Activated naive CD4-positive, alpha-beta T cell treated with anti-CD3 and anti-CD28 coated beads for 36 hours (primary cell): ENCODE results near the gene LTBR. TPM values are rescaled to one million over a fixed set of nuclear protein-coding genes. Genes with fewer than 3 reads are reported as not detected.

Source experiments
- CTCF ChIA-PET: fragments of 350-600 bp; sonication (Branson Sonifier 250); formaldehyde crosslinking; loops from one replicate; lab custom pipeline; 2021; ENCODE audit warnings: antibody characterized with exemption; lab: Charles Lee
- DNase-seq: peaks from one replicate; pipeline ENCODE4 v3.0.0-alpha.2; 2020
- H3K27ac Mint-ChIP-seq: one replicate; pipeline ENCODE4 v1.8.0; 2021; ENCODE audit warnings: mild to moderate bottlenecking, mixed read lengths
- H3K27me3 Mint-ChIP-seq: one replicate; pipeline ENCODE4 v1.8.0; 2021; ENCODE audit warnings: low read depth, mixed read lengths
- H3K36me3 Mint-ChIP-seq: one replicate; pipeline ENCODE4 v1.8.0; 2021; ENCODE audit warnings: low read depth, mixed read lengths
- H3K4me1 Mint-ChIP-seq: one replicate; pipeline ENCODE4 v1.8.0; 2021; ENCODE audit warnings: low read depth, mixed read lengths
- H3K4me3 Mint-ChIP-seq: one replicate; pipeline ENCODE4 v1.8.0; 2021; ENCODE audit warnings: mild to moderate bottlenecking, moderate library complexity, mixed read lengths
- H3K9me3 Mint-ChIP-seq: one replicate; pipeline ENCODE4 v1.8.0; 2021; ENCODE audit warnings: mixed read lengths
- intact Hi-C: fragments of 100-400 bp; cut with micrococcal nuclease; formaldehyde crosslinking; loops from one replicate; pipeline ENCODE4 v1.15.1; 2023
- total RNA-seq, 2 experiments: library from RNA; stranded (reverse); gene quantifications; one replicate each; pipeline ENCODE4 v1.2.3, GENCODE V29; 2021

Gene LTBR
- total RNA-seq, 2 experiments from 2014 or later: 2.1 to 3.1 TPM

DNA sequence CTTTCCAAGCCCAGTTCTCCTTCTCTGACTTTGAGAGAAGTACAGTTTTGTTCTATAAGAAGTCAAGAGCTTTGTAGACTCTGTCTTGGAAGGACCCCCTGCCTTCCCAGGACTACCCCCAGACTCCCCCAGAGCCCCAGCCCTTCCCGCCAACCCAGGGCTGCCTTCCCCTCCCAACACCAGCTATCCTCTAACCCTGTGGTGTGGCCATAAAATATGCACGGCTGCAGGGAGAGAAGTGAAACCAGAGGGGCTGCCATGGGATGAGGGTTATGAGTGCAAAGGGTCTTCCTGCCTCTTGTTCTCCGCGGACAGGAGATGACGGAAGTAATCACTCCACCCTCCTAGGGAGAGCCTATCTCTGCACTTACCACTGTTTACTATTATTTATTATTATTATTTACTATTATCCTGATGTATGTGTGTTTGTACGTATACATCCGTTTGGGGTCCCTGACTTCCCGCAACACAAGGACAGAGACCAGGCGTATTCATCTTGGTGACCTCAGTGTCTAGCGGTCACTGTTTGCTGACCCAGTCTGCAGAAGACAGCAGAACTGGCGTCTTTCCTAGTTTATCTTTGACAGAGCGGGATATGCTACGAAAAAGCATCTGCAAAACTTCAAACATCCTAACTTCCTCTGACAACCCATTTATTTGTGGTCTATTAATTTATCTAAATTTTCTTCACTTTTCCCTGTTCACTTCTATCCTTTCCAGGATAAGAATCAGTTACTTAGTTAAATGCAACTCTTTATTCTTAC, 5.1 kb upstream of the LTBR start:
- Mint-ChIP-seq H3K4me1 (peaks cover 21% of the 10 kb centered on the region), H3K27ac (no peak overlapping the region), H3K4me3 (no peak overlapping the region), H3K36me3 (no peaks in the 10 kb centered on the region), H3K27me3 (peaks cover 6% of the 10 kb centered on the region), H3K9me3 (no peaks in the 10 kb centered on the region)
- DNase-seq: no peak
- CTCF ChIA-PET: interaction anchor here (2.5 kb wide), 1 partner anchor 44 kb away, joined by 7 read pairs; no protein-coding TSS in a partner anchor
- intact Hi-C loops: no loop called here

DNA sequence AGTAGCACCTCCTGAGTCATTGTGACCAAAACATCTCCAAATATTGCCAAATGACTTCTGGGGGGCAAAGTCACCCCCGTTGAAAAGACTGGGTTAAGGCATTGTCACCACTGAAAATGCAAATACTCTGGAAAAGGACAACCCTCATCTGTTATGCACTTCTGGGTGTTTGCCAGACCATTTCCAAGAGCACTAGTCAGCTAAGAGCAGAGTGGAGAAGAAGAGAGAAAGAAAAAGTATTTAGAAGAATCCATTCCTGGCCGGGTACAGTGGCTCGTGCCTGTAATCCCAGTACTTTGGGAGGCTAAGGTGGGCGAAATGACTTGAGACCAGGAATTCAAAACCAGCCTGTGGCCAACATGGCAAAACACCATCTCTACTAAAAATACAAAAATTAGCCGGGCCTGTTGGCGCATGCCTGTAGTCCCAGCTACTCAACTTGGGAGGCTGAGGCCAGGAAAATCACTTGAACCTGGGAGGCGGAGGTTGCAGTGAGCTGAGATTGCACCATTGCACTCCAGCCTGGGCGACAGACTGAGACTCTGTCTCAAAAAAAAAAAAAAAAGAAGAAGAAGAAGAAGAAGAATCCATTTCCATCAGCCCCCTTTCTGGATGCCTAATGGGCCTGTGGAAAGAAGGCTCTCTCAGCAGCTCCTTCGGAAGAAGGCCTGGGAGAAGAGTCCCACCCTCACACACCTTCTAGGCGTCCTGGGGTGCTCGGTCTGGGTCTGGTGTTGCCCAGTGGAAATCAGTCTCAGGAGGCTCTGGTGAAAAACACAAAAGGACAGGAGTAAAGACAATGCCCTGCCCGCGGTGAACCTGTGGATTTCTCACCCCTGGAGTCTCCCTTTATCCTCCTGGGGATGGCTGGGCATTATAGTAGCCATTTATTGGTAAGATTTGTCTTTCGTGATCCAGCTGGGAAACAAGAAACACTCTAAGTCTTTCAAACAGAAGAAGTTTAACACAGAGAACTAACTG, 3.5 kb upstream of the LTBR start:
- Mint-ChIP-seq H3K27me3 (peaks cover 6% of the 10 kb centered on the region), H3K9me3 (no peaks in the 10 kb centered on the region), H3K4me1 (peaks cover 23% of the 10 kb centered on the region), H3K27ac (no peak overlapping the region), H3K4me3 (no peak overlapping the region), H3K36me3 (no peaks in the 10 kb centered on the region)
- CTCF ChIA-PET: interaction anchor here (0.6 kb wide), 3 partner anchors 11 to 800 kb away, joined by 3 to 4 read pairs (median 3); no protein-coding TSS in a partner anchor
- DNase-seq: no peak
- intact Hi-C loops: no loop called here

DNA sequence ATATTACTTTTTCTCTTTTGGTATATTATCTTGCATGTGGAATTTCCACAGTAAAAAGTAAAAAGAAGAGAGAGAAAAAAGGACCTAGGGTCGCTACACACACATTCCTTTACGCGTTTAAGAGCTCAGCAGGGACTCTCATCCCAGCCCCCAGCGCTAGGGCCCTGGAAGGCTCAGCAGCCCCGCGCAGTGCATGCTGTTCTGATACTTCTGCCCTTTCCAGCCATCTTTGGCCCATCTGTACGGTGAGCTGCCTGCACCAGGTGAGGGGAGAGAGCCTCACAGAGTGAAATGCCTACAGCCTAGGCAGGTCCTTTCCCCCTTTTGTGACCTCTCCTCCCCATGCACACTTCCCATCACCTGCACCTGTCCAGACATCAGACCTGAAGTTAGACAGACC, 1.6 kb upstream of the LTBR start:
- H3K4me1 Mint-ChIP-seq: peaks cover 8% of the 10 kb centered on the region
- H3K27me3 Mint-ChIP-seq: peaks cover 6% of the 10 kb centered on the region
- no peak overlapping the region for H3K4me3 Mint-ChIP-seq
- H3K9me3 Mint-ChIP-seq: no peaks in the 10 kb centered on the region
- intact Hi-C loops: no loop called here
- CTCF ChIA-PET: interaction anchor here (1.6 kb wide), 1 partner anchor 83 kb away, joined by 3 read pairs; no protein-coding TSS in a partner anchor
- no peak overlapping the region for H3K27ac Mint-ChIP-seq
- no peak for DNase-seq
- H3K36me3 Mint-ChIP-seq: no peaks in the 10 kb centered on the region

DNA sequence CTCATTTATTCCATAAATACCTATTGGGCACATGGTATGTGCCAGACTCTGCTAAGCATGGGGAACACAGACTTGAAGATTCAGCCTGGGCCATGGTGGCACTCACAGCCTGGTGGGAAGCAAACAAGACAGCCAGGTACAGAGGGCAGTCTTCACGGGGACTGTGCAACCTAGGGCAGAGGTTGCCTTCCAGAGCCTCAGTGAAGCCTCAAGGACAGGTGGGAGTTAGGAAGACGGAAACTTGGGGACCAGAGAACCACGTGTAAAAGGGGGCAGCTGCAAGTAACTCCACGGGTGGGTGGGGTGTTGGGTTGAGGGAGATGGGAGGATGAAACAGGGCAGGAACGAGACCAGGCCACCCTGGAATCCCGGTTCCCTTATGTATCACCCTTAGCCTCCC, 980 bp upstream of the LTBR start:
- CTCF ChIA-PET: interaction anchor here (1.6 kb wide), 1 partner anchor 83 kb away, joined by 3 read pairs; no protein-coding TSS in a partner anchor
- intact Hi-C loops: no loop called here
- Mint-ChIP-seq H3K9me3 (no peaks in the 10 kb centered on the region), H3K36me3 (no peaks in the 10 kb centered on the region), H3K4me1 (peaks cover 4% of the 10 kb centered on the region), H3K4me3 (peak overlapping the region; percentile 26), H3K27ac (no peak overlapping the region), H3K27me3 (peaks cover 6% of the 10 kb centered on the region)
- no peak for DNase-seq

DNA sequence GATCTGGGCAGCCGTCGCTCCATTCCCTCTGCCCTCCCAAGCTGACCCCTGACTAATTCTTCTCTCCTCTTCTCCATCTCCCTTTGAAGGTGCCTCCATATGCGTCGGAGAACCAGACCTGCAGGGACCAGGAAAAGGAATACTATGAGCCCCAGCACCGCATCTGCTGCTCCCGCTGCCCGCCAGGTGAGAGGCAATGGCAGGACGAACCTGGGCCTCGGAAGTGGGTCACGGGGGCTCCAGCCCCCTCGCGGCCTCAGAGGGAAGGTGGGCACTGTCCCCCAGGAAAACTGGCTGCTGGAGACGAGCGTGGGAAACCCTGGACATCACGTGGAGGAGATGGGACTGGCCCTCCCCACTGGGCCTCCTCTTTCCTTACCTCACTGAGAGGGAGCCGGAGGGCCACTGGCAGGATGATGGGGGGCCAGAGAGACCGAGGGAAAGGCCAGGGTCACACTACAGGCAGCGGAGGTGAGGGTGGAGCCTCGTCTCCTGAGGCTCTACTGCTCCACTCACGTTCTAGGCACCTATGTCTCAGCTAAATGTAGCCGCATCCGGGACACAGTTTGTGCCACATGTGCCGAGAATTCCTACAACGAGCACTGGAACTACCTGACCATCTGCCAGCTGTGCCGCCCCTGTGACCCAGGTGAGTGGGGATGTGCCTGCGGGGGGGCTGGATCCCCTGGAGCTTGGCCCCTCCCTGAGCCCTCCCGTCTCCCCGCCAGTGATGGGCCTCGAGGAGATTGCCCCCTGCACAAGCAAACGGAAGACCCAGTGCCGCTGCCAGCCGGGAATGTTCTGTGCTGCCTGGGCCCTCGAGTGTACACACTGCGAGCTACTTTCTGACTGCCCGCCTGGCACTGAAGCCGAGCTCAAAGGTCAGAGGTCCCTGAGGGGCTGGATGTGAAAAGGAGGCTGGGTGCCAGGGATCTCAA, 806 bp downstream of the LTBR start:
- Mint-ChIP-seq H3K36me3 (no peaks in the 10 kb centered on the region), H3K9me3 (no peaks in the 10 kb centered on the region), H3K4me3 (peak overlapping the region; percentile 24), H3K4me1 (peaks cover 4% of the 10 kb centered on the region), H3K27me3 (peaks cover 6% of the 10 kb centered on the region), H3K27ac (no peak overlapping the region)
- no peak for DNase-seq
- CTCF ChIA-PET: no interaction called here
- intact Hi-C loops: no loop called here

DNA sequence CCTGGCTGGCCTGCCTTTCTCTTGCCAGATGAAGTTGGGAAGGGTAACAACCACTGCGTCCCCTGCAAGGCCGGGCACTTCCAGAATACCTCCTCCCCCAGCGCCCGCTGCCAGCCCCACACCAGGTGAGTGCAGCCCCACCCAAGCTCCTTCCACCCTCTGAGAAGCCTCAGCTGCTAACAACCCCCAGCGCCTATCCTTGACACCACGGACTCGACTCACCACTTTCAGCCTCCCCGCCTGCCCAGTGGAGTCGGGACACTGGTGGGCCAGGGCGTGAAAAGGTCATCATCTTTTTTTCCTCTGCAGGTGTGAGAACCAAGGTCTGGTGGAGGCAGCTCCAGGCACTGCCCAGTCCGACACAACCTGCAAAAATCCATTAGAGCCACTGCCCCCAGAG, 2.1 kb downstream of the LTBR start:
- H3K4me3 Mint-ChIP-seq: no peak overlapping the region
- H3K36me3 Mint-ChIP-seq: no peaks in the 10 kb centered on the region
- no peak overlapping the region for H3K27ac Mint-ChIP-seq
- DNase-seq: no peak
- peaks cover 4% of the 10 kb centered on the region for H3K4me1 Mint-ChIP-seq
- CTCF ChIA-PET: no interaction called here
- H3K27me3 Mint-ChIP-seq: peaks cover 6% of the 10 kb centered on the region
- H3K9me3 Mint-ChIP-seq: no peaks in the 10 kb centered on the region
- intact Hi-C loops: no loop called here

DNA sequence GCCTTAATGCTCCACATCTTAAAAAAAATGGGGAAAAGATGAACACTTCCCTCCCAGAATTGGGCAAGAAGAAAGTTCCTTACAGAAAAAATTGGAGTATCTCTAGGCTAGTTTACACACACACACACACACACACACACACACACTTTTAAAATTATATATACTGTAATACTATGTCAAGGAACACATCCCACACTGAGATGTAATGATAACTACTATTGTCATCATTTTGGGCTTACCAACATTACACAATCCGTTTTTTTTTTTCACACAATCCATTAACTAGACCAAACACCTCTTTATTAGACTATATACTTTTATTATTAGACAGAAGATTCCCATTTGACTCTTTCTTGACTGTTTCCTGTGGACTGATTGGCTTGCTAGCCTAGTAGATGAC, 2.5 kb downstream of the LTBR start:
- H3K27ac Mint-ChIP-seq: no peak overlapping the region
- no peak for DNase-seq
- H3K27me3 Mint-ChIP-seq: peaks cover 6% of the 10 kb centered on the region
- no peaks in the 10 kb centered on the region for H3K36me3 Mint-ChIP-seq
- H3K9me3 Mint-ChIP-seq: no peaks in the 10 kb centered on the region
- H3K4me3 Mint-ChIP-seq: no peak overlapping the region
- H3K4me1 Mint-ChIP-seq: peaks cover 4% of the 10 kb centered on the region
- CTCF ChIA-PET: no interaction called here
- intact Hi-C loops: no loop called here

DNA sequence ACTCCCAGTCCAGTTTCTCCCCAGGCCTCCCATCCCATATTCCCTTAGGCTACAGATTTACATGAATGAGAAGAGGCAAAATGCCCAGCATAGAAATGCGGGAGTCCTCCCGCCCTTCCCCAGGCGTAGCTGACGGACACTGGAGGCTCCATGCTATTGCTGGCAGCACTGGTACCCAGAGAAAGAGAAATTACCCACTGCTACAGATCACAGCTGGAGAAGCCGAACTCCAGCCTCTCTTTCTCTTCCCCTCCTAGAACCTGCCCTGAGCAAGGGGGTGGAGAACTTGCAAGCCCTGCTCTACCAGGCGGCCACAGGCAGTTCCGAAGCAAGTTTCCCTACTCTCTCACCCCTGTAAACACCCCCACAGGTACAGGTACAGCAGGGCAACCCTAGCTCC, 3.6 kb downstream of the LTBR start:
- H3K4me3 Mint-ChIP-seq: no peak overlapping the region
- H3K27me3 Mint-ChIP-seq: peaks cover 5% of the 10 kb centered on the region
- CTCF ChIA-PET: no interaction called here
- intact Hi-C loops: no loop called here
- no peaks in the 10 kb centered on the region for H3K9me3 Mint-ChIP-seq
- no peak for DNase-seq
- no peaks in the 10 kb centered on the region for H3K36me3 Mint-ChIP-seq
- peaks cover 4% of the 10 kb centered on the region for H3K4me1 Mint-ChIP-seq
- H3K27ac Mint-ChIP-seq: no peak overlapping the region

DNA sequence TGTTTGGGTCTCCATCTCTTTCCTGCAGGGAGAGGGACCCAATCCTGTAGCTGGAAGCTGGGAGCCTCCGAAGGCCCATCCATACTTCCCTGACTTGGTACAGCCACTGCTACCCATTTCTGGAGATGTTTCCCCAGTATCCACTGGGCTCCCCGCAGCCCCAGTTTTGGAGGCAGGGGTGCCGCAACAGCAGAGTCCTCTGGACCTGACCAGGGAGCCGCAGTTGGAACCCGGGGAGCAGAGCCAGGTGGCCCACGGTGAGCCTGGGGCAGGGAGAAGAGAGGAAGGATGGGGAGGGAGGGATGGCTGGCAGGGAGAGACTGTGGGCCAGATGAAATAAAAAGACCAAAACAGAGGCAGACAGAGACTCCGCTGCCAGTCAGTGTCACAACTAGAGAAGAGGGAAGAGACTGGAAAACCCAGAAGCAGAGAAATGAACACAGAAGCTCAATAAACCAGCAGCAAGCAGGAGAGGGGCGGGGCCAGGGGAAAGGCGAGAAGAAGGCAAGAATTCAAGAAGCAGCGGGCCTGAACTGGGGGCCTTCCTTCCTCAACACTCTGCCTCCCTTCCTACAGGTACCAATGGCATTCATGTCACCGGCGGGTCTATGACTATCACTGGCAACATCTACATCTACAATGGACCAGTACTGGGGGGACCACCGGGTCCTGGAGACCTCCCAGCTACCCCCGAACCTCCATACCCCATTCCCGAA, 6.3 kb downstream of the LTBR start:
- CTCF ChIA-PET: no interaction called here
- H3K36me3 Mint-ChIP-seq: no peaks in the 10 kb centered on the region
- DNase-seq: no peak
- intact Hi-C loops: no loop called here
- H3K4me3 Mint-ChIP-seq: no peak overlapping the region
- no peak overlapping the region for H3K27ac Mint-ChIP-seq
- H3K9me3 Mint-ChIP-seq: no peaks in the 10 kb centered on the region
- H3K4me1 Mint-ChIP-seq: no peaks in the 10 kb centered on the region
- H3K27me3 Mint-ChIP-seq: no peaks in the 10 kb centered on the region

DNA sequence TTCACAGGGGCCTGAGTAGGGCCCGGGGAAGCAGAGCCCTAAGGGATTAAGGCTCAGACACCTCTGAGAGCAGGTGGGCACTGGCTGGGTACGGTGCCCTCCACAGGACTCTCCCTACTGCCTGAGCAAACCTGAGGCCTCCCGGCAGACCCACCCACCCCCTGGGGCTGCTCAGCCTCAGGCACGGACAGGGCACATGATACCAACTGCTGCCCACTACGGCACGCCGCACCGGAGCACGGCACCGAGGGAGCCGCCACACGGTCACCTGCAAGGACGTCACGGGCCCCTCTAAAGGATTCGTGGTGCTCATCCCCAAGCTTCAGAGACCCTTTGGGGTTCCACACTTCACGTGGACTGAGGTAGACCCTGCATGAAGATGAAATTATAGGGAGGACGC, 7.1 kb downstream of the LTBR start:
- H3K4me1 Mint-ChIP-seq: no peaks in the 10 kb centered on the region
- intact Hi-C loops: no loop called here
- no peak for DNase-seq
- no peak overlapping the region for H3K4me3 Mint-ChIP-seq
- CTCF ChIA-PET: no interaction called here
- no peak overlapping the region for H3K27ac Mint-ChIP-seq
- H3K27me3 Mint-ChIP-seq: no peaks in the 10 kb centered on the region
- no peaks in the 10 kb centered on the region for H3K9me3 Mint-ChIP-seq
- H3K36me3 Mint-ChIP-seq: no peaks in the 10 kb centered on the region

DNA sequence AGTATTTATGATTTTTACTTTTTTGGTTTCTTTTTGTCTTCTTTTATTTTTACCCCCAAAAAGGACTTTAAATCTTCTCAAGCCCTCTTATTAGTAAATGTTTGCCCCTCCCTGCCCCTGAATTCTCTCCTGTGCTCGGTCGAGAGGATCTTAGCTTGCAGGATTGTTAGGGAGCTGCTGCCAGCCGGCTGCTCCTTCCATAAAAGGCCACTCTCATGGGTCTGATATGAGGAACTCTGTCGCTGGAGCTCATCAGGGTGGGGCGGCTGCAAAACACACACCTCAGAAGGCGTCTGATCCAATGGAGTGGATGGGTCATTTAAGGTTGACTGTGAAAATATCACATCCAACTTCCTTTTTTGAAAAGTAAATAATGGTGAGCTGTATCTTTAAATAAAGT, 8.5 kb downstream of the LTBR start:
- no peak overlapping the region for H3K27ac Mint-ChIP-seq
- DNase-seq: no peak
- H3K36me3 Mint-ChIP-seq: no peaks in the 10 kb centered on the region
- no peak overlapping the region for H3K4me3 Mint-ChIP-seq
- no peaks in the 10 kb centered on the region for H3K4me1 Mint-ChIP-seq
- CTCF ChIA-PET: interaction anchor here (0.5 kb wide), 1 partner anchor 119 kb away, joined by 5 read pairs; no protein-coding TSS in a partner anchor
- H3K27me3 Mint-ChIP-seq: no peaks in the 10 kb centered on the region
- no peaks in the 10 kb centered on the region for H3K9me3 Mint-ChIP-seq
- intact Hi-C loops: no loop called here
